Astrocyte (in vitro differentiated cells and primary cell): Measurements from ENCODE around the gene THAP11. TPM values are rescaled to one million over a fixed set of nuclear protein-coding genes. Genes with fewer than 3 reads are reported as not detected.

ENCODE experiments used
- DNase-seq: peaks from one replicate; pipeline ENCODE4 v3.0.0-alpha.2; 2010; ENCODE audit warnings: low read depth
- FAIRE-seq: peaks from 2 replicates; lab custom pipeline; 2011; peaks lifted over from hg19 to GRCh38; lab: Jason Lieb, UNC
- H2AFZ ChIP-seq: 2 replicates; pipeline ENCODE4 v1.6.0; 2012; ENCODE audit warnings: low read depth, low read length, inconsistent platforms
- H3K27ac ChIP-seq: 2 replicates; pipeline ENCODE4 v1.5.1; 2011; ENCODE audit warnings: low read depth, low read length, inconsistent platforms
- H3K27me3 ChIP-seq: 2 replicates; pipeline ENCODE4 v1.6.0; 2011; ENCODE audit warnings: low read length, inconsistent platforms; ENCODE audit not compliant: insufficient read depth
- H3K36me3 ChIP-seq: 2 replicates; pipeline ENCODE4 v1.5.1; 2011; ENCODE audit warnings: low read length, inconsistent platforms; ENCODE audit not compliant: insufficient read depth
- H3K4me1 ChIP-seq: 2 replicates; pipeline ENCODE4 v1.5.1; 2011; ENCODE audit warnings: low read length, inconsistent platforms; ENCODE audit not compliant: insufficient read depth
- H3K4me2 ChIP-seq: 2 replicates; pipeline ENCODE4 v1.6.0; 2012; ENCODE audit warnings: low read length, inconsistent platforms
- H3K4me3 ChIP-seq: 2 replicates; pipeline ENCODE4 v1.5.1; 2011; ENCODE audit warnings: low read depth, mild to moderate bottlenecking, low read length, inconsistent platforms; ENCODE audit not compliant: insufficient read depth
- H3K79me2 ChIP-seq: 2 replicates; pipeline ENCODE4 v1.6.0; 2012; ENCODE audit warnings: mild to moderate bottlenecking, low read length, inconsistent platforms; ENCODE audit not compliant: insufficient read depth
- H3K9ac ChIP-seq: 2 replicates; pipeline ENCODE4 v1.6.0; 2012; ENCODE audit warnings: mild to moderate bottlenecking, low read length, inconsistent platforms
- H3K9me3 ChIP-seq: 2 replicates; pipeline ENCODE4 v1.5.1; 2012; ENCODE audit warnings: low read depth, mild to moderate bottlenecking, low read length, inconsistent platforms; ENCODE audit not compliant: insufficient read depth
- H4K20me1 ChIP-seq: 2 replicates; pipeline ENCODE4 v1.6.0; 2012; ENCODE audit warnings: low read length, inconsistent platforms; ENCODE audit not compliant: insufficient read depth
- H3K27ac Mint-ChIP-seq: one replicate; pipeline ENCODE4 v1.8.0; 2021; ENCODE audit warnings: mild to moderate bottlenecking, mixed read lengths; ENCODE audit not compliant: unreplicated experiment
- H3K27me3 Mint-ChIP-seq: one replicate; pipeline ENCODE4 v1.8.0; 2021; ENCODE audit warnings: low read depth, mixed read lengths; ENCODE audit not compliant: unreplicated experiment
- H3K36me3 Mint-ChIP-seq: one replicate; pipeline ENCODE4 v1.8.0; 2021; ENCODE audit warnings: low read depth, mixed read lengths; ENCODE audit not compliant: unreplicated experiment
- H3K4me1 Mint-ChIP-seq: one replicate; pipeline ENCODE4 v1.8.0; 2021; ENCODE audit warnings: low read depth, mixed read lengths; ENCODE audit not compliant: unreplicated experiment
- H3K4me3 Mint-ChIP-seq: one replicate; pipeline ENCODE4 v1.8.0; 2021; ENCODE audit warnings: mild to moderate bottlenecking, moderate library complexity, mixed read lengths; ENCODE audit not compliant: unreplicated experiment
- H3K9me3 Mint-ChIP-seq: one replicate; pipeline ENCODE4 v1.8.0; 2021; ENCODE audit warnings: mild to moderate bottlenecking, mixed read lengths; ENCODE audit not compliant: unreplicated experiment
- EZH2 ChIP-seq: IDR thresholded peaks from 2 replicates; pipeline ENCODE4 v1.6.1; 2012; ENCODE audit warnings: mild to moderate bottlenecking, low read length, inconsistent platforms; ENCODE audit not compliant: insufficient read depth
- total RNA-seq: library from RNA; stranded (reverse); gene quantifications from 2 replicates; pipeline ENCODE4 v1.2.1, GENCODE V29; 2021
- TF ChIP-seq, protein P1 (sequence below): IDR thresholded peaks from 2 replicates; pipeline ENCODE4 v1.5.1; 2011; ENCODE audit warnings: low read depth, mild to moderate bottlenecking, inconsistent platforms, low read length, moderate library complexity; ENCODE audit not compliant: insufficient read depth

THAP11 gene
- total RNA-seq, 1 donor from 2014 or later: 16.5 TPM

DNA sequence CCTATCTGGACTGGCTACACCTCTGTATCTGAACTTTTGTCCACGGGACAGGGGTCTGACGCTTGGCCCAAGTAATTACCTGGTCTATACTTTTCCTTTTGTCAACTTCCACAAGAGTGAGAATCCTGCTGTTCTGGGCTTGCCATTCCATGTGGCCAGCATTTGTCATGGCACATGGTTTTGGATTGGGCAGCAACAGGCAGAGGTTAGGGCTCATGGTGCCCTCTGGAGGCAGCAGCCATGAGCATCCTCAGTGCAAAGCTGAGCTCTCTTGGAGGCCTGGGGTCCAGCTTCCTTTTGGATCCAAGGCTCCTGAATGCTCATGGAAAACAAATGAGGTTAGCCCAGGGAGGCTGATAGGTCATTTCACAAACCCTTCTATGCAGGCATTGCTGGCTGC, 23.2 kb downstream of the THAP11 start:
- no peaks in the 10 kb centered on the region for H3K9me3 ChIP-seq
- H3K4me1 Mint-ChIP-seq: peaks cover 37% of the 10 kb centered on the region
- peaks cover 90% of the 10 kb centered on the region for H4K20me1 ChIP-seq

DNA sequence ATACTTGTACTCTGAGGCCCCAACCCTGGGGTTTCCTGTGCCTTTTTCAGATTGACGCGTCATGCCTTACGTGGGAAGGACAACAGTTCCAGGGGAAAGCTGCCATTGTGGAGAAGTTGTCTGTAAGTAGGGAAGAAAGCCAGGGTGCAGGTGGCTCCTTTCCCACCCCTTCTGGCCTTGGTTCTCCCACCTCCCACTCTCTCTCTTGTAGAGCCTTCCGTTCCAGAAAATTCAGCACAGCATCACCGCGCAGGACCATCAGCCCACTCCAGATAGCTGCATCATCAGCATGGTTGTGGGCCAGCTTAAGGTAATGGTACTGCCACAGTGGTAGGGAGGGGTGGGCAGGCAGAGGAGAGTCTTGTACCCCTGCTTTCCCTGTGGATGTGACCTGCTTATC, 26.2 kb downstream of the THAP11 start:
- H3K27me3 Mint-ChIP-seq: no peaks in the 10 kb centered on the region
- no peak overlapping the region for H3K4me3 Mint-ChIP-seq
- no peak overlapping the region for H3K9ac ChIP-seq
- H2AFZ ChIP-seq: no peak overlapping the region
- H3K9me3 ChIP-seq: no peaks in the 10 kb centered on the region
- TF ChIP-seq, protein P1, sequence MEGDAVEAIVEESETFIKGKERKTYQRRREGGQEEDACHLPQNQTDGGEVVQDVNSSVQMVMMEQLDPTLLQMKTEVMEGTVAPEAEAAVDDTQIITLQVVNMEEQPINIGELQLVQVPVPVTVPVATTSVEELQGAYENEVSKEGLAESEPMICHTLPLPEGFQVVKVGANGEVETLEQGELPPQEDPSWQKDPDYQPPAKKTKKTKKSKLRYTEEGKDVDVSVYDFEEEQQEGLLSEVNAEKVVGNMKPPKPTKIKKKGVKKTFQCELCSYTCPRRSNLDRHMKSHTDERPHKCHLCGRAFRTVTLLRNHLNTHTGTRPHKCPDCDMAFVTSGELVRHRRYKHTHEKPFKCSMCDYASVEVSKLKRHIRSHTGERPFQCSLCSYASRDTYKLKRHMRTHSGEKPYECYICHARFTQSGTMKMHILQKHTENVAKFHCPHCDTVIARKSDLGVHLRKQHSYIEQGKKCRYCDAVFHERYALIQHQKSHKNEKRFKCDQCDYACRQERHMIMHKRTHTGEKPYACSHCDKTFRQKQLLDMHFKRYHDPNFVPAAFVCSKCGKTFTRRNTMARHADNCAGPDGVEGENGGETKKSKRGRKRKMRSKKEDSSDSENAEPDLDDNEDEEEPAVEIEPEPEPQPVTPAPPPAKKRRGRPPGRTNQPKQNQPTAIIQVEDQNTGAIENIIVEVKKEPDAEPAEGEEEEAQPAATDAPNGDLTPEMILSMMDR: no peak
- TF ChIP-seq EZH2: no peak
- H3K4me1 Mint-ChIP-seq: peaks cover 12% of the 10 kb centered on the region
- DNase-seq (no peak), FAIRE-seq (no peak)
- peaks cover 51% of the 10 kb centered on the region for H3K79me2 ChIP-seq
- no peaks in the 10 kb centered on the region for H3K9me3 Mint-ChIP-seq
- no peak overlapping the region for H3K4me3 ChIP-seq
- no peaks in the 10 kb centered on the region for H3K27me3 ChIP-seq
- H3K36me3 ChIP-seq: peaks cover 36% of the 10 kb centered on the region
- no peak overlapping the region for H3K27ac Mint-ChIP-seq
- H3K36me3 Mint-ChIP-seq: peaks cover 9% of the 10 kb centered on the region
- peaks cover 69% of the 10 kb centered on the region for H4K20me1 ChIP-seq
- no peak overlapping the region for H3K27ac ChIP-seq
- no peak overlapping the region for H3K4me2 ChIP-seq
- H3K4me1 ChIP-seq: peaks cover 11% of the 10 kb centered on the region

More for the DNA sequence above, 23.2 kb downstream of the THAP11 start:
- FAIRE-seq: no peak
- DNase-seq: no peak
- Histone ChIP-seq H3K79me2 (peaks cover 76% of the 10 kb centered on the region), H3K27ac (no peak overlapping the region), H3K27me3 (no peaks in the 10 kb centered on the region), H3K4me2 (no peak overlapping the region), H3K36me3 (peaks cover 28% of the 10 kb centered on the region), H3K9ac (no peak overlapping the region), H3K4me1 (peaks cover 38% of the 10 kb centered on the region), H2AFZ (no peak overlapping the region), H3K4me3 (no peak overlapping the region)
- TF ChIP-seq, protein P1: peak; percentile 27
- no peak for TF ChIP-seq EZH2
- peaks cover 19% of the 10 kb centered on the region for H3K36me3 Mint-ChIP-seq
- no peaks in the 10 kb centered on the region for H3K9me3 Mint-ChIP-seq
- H3K27me3 Mint-ChIP-seq: no peaks in the 10 kb centered on the region
- no peak overlapping the region for H3K4me3 Mint-ChIP-seq
- no peak overlapping the region for H3K27ac Mint-ChIP-seq

DNA sequence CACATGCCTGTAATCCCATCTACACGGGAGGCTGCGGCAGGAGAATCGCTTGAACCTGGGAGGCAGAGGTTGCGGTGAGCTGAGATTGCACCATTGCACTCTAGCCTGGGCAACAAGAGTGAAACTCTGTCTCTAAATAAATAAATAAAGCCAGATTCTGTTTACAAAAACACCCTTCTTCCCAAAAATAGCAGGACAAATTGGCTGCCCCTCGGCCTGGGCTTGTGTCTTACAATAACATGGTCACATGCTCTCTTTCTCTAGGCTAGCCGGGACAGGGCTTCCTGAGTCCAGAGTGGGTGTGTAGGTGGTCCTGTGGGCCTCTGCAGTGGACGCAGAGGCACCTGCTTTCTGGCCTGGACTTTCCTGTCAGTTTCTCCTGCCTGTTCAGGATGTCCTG, 27.5 kb downstream of the THAP11 start:
- Histone ChIP-seq H2AFZ (no peak overlapping the region), H3K9ac (no peak overlapping the region), H3K27me3 (no peaks in the 10 kb centered on the region), H3K4me1 (peaks cover 13% of the 10 kb centered on the region), H3K36me3 (peaks cover 36% of the 10 kb centered on the region), H3K9me3 (no peaks in the 10 kb centered on the region), H3K79me2 (peaks cover 51% of the 10 kb centered on the region), H3K27ac (no peak overlapping the region), H3K4me3 (no peak overlapping the region), H4K20me1 (peaks cover 68% of the 10 kb centered on the region), H3K4me2 (no peak overlapping the region)
- Mint-ChIP-seq H3K27ac (peak overlapping the region; percentile 58), H3K36me3 (peaks cover 7% of the 10 kb centered on the region), H3K9me3 (no peaks in the 10 kb centered on the region), H3K4me1 (peaks cover 15% of the 10 kb centered on the region), H3K4me3 (no peak overlapping the region), H3K27me3 (no peaks in the 10 kb centered on the region)
- no peak for DNase-seq
- TF ChIP-seq EZH2: no peak
- TF ChIP-seq, protein P1: no peak
- FAIRE-seq: no peak
